KOPT-K1 (cell line): ENCODE measurements around the gene CLSTN2.

Experiments used
- H3K27ac ChIP-seq: fragments of 200-600 bp; sonication (generic); 2 replicates; pipeline ENCODE4 v1.5.1; 2016; ENCODE audit warnings: antibody characterized with exemption, mild to moderate bottlenecking, low read depth, low read length; ENCODE audit not compliant: poor library complexity, severe bottlenecking
- H3K36me3 ChIP-seq: fragments of 200-600 bp; sonication (generic); 2 replicates; pipeline ENCODE4 v1.5.1; 2017; ENCODE audit warnings: antibody characterized with exemption, mild to moderate bottlenecking, low read length, moderate library complexity; ENCODE audit not compliant: insufficient read depth
- H3K9me3 ChIP-seq: fragments of 200-600 bp; sonication (generic); 2 replicates; pipeline ENCODE4 v1.5.1; 2017; ENCODE audit warnings: antibody characterized with exemption, low read length, mild to moderate bottlenecking; ENCODE audit not compliant: insufficient read depth, poor library complexity, severe bottlenecking

Gene CLSTN2

DNA sequence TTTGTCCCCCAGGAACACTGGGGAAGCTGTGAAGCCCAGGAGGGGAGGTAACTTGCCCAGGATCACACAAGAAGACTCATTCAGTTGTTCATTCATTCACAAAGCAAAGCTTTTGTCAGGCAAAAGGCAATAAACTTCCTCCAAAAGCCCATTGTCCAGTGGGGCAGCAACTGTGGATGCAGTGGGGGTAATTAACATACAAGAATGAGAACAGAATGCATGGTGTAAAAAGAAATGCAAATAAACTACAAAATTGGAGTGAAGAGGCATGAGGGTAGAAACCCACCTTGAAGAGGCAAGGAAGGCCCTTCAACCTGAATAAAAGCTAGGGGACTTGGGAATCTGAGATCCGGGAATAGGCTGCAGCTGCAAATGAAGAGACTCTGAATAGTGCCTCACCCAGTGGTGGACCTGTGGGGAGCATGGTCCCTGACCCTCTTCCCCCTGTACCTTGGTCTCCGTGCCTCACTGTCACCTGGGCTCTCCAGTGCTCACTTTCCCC lies 363.6 kb downstream of the CLSTN2 start:
- no peaks in the 10 kb centered on the region for H3K9me3 ChIP-seq
- no peak overlapping the region for H3K27ac ChIP-seq
- no peaks in the 10 kb centered on the region for H3K36me3 ChIP-seq

DNA sequence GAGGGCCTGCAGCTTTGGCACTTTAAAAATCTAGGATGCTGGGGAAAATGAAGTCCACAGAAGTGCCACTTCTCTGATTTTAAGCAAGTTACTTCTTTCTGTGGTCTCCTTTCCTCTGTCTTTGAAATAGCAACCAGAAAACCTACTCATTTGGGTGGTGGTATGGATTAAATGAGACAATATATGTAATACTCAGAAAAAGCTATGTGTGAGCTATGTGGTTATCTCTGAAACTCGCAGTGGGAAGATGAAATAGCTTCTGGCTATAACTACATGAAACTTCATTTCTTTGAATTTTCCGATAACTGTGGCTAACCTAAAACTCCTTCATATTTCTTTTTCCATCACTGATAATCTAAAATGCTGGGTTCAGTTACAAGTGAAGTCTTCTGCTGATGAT lies 368.9 kb downstream of the CLSTN2 start:
- Histone ChIP-seq H3K27ac (no peak overlapping the region), H3K36me3 (no peaks in the 10 kb centered on the region), H3K9me3 (no peaks in the 10 kb centered on the region)

DNA sequence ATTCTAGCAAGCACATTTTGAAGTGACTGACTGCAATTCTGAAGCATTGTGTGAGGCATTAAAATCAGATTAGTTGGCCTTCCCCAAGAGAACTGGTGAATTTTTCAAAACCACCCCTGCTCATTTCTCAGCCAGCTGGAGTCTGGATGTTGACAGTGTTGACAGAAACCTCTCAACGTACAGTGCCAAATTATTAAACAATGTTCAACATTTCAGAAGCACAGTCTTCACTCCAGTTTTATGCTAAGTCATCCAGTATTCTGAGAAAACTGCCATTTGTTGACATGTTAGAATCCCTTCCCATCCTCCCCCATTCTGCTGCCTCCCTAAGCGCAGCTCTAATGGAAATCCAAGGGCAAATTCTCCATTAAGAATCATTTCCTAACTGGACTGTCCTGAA lies 373.6 kb downstream of the CLSTN2 start:
- no peaks in the 10 kb centered on the region for H3K9me3 ChIP-seq
- H3K36me3 ChIP-seq: no peaks in the 10 kb centered on the region
- no peak overlapping the region for H3K27ac ChIP-seq

DNA sequence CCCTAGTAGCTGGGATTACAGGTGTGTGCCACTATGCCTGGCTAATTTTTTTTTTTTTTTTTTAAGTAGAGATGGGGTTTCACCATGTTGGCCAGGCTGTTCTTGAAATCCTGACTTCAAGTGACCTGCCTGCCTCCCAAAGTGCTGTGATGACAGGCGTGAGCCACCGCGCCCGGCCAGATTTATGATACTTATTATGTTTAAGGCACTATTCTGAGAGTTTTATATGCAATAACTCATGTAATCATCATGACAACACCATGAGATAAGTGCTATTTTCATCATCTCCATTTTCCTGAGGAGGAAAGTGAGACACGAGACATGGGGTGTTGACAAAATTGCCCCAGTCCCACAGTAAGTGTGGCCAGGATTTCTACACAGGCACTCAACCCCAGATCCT lies 376.4 kb downstream of the CLSTN2 start:
- H3K27ac ChIP-seq: no peak overlapping the region

DNA sequence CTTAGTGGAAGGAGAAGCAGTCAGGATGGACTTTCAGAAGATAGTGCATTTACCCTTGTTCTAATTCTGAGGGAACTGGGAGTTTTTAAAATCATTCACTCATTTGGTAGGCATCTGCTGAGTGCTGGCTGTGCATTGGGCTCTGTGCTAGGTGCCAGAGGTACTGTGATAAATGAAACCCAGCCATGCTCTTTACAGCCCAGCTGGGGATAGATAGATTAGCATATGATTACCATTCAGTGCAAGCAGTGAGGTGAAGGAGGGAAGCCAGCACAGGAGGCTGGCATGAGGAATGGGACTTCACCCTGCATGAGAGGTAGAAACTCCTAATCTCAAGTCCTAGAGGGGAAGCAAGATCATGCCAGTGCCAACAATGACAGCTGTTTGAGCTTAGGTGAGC lies 381.0 kb downstream of the CLSTN2 start:
- Histone ChIP-seq H3K9me3 (no peaks in the 10 kb centered on the region), H3K36me3 (no peaks in the 10 kb centered on the region), H3K27ac (no peak overlapping the region)

More for the DNA sequence above, 376.4 kb downstream of the CLSTN2 start:
- no peaks in the 10 kb centered on the region for H3K36me3 ChIP-seq
- no peaks in the 10 kb centered on the region for H3K9me3 ChIP-seq

DNA sequence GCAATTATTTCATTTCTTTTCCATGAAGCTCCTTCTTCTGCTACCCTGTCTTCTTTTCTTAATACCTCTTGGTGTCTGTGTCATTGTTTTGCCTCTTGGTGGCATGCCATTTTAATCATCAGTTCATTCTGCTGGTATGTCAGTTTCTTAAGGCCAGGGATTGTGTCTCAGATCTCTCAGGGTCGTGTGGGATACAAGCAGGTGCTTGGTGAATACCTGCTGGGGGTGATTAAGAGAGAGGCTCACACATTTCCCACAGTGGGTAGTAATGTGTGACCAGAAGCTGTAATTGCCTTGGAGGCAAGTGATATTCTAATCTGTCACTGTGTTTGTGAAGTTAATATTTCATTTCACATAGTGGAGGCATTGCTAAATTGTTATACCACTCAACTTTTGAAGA lies 381.5 kb downstream of the CLSTN2 start:
- Histone ChIP-seq H3K36me3 (no peaks in the 10 kb centered on the region), H3K9me3 (no peaks in the 10 kb centered on the region), H3K27ac (no peak overlapping the region)

DNA sequence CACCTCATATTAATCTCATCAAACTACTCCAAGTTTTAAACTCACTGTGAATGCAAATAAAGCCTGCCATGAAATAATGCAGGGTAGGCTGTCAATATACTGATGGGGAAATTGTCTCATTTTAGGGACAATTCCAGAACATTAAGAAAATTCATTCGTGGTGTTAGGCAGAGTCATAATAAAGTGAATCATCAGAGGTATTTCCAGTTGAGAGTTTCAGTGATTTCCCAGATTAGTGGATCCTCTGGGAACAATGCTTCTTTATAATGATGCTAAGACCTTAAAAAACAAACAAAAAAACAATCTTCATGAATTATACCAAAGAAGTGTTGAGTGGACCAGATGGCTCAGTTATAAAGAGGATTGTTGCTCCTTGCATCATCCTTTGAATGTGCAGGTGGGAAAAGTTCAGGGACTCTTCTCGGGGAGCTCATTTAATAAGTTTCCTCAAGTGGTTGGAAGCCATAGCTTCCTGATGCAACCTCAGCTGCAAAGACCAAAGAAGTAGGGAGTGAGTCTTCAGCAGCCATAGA lies 381.9 kb downstream of the CLSTN2 start:
- Histone ChIP-seq H3K36me3 (no peaks in the 10 kb centered on the region), H3K9me3 (no peaks in the 10 kb centered on the region), H3K27ac (no peak overlapping the region)

DNA sequence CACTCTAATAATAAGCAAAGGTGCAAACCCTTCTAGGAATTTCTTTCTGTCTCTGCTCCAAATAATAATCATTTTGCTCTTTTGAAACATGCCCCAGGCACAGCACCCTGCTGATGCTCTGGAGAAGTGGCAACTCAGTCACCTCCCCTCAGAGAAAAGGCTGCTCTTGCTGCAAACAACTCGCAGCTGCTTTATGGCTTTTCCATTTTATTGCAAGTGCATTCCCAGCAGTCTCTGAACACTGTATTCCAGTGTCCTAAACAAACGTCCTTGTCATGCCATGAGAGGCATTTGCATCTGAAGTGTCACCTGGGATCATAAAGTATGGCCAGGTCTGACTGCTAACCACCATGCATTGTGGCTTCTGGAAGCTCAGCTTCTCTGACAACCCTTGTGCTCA lies 384.8 kb downstream of the CLSTN2 start:
- Histone ChIP-seq H3K9me3 (no peaks in the 10 kb centered on the region), H3K27ac (no peak overlapping the region), H3K36me3 (no peaks in the 10 kb centered on the region)

DNA sequence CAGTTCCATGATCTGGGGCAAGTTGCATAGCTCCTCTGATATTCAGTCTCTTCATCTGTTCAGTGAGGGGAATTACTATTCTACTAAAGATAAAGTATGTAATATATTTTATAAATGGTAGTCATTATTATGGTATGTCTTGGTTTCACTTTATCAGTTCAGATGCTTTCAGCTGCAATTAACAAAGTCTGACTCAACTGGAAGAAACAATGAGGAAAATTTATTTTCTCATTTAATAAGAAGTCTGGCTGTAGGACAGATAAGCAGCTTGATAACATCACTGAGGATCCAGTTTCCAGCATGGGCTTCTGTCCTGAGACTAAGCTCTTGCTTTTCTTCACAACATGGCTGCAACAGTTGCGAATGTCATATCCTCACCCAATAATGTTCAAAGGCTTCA lies 388.6 kb downstream of the CLSTN2 start:
- Histone ChIP-seq H3K27ac (no peak overlapping the region), H3K9me3 (no peaks in the 10 kb centered on the region), H3K36me3 (no peaks in the 10 kb centered on the region)

DNA sequence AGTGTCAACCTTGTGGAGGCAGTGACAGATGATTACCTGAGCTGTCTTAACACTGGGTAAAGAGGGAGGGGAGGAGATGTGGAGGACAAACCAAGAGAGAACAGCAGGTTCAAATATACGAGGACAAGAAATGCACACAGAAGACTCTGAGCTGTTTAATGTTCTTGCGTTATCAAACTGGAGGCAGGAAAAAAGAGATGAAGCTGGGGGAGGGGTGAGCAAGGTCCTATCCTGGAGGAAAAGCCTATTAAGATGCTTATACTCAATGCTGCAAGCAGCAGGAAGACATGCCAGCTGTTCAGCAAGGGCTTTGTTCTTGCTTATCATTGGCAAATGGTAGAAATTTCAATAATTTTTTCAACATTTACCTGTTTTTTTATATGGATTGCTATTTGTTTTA lies 397.1 kb downstream of the CLSTN2 start:
- Histone ChIP-seq H3K9me3 (no peaks in the 10 kb centered on the region), H3K36me3 (no peaks in the 10 kb centered on the region), H3K27ac (no peak overlapping the region)

DNA sequence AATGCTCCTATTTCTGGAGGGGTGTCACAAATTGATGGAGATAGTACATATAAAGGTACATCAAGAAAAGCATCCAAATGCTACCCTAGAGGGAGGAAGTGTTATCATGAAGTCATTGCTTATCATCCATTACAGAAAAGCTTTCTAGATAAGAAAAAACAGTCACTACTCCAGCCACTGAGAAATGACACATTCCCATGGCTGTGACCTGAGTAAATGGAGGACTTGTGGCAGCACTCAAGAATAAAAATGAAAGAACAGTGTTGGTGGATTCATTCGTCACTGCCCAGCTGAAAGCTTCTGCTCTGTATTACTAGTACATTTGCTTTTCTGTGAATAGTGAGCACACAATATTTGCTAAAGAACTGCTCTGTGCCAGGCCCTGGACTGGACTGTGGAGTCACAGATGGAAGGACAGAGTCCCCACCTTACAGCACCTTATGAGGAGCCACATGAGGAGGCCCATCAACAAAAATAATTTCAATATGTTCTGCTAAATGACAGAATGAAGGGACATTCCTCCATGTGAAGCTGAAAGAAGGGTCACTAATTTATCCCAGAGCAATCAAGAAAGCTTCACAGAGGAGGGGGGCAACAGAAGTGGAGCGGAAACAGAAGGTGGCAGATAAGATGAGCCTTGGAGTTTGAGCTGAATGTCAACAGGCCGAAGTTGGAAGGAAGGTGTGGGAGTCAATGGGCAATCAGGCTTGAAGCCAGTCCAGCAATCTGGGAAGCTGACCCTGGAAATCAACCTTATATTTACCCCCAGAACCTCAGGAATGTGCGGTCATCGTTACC lies 399.3 kb downstream of the CLSTN2 start:
- Histone ChIP-seq H3K27ac (no peak overlapping the region), H3K36me3 (no peaks in the 10 kb centered on the region), H3K9me3 (no peaks in the 10 kb centered on the region)

DNA sequence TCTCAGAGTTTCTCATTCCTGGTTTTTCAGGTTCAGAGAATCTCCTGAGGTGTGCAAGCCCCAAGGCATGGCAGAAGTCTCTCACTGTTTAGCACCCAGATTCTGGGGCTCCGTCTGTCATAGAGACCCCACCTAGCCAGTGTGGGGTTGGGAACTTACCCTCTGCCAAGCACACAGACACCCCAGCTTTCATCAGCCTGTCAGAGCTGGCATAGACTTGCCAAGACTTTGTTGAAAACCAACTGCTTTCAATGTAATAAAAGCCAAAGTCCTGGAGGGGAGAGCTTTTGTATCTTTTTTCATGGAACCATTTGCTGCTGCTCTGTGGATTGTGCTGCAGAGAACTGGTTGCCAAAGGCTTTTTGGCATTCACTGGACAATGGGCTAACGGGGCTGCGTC lies 401.5 kb downstream of the CLSTN2 start:
- H3K36me3 ChIP-seq: no peaks in the 10 kb centered on the region
- no peak overlapping the region for H3K27ac ChIP-seq
- no peaks in the 10 kb centered on the region for H3K9me3 ChIP-seq

DNA sequence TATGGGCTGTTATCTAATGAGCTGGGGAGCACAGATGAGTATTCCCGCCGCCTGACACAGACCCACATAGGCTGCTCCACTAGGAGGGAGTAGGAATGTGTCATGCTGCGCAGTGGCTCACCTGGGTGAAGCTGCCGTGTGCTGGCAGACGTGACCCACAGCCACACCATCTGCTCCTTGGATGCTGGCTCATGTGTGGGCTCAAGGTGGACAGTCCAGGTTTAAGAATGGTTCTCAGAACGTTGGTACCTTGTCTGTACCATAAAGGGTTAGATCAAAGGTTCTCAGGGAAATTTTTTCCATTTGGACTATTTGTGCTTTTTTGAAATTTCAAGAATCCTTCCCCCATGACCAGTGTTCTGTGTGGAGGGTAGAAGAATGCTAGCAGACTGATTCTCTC lies 403.9 kb downstream of the CLSTN2 start:
- no peaks in the 10 kb centered on the region for H3K9me3 ChIP-seq
- H3K27ac ChIP-seq: no peak overlapping the region

DNA sequence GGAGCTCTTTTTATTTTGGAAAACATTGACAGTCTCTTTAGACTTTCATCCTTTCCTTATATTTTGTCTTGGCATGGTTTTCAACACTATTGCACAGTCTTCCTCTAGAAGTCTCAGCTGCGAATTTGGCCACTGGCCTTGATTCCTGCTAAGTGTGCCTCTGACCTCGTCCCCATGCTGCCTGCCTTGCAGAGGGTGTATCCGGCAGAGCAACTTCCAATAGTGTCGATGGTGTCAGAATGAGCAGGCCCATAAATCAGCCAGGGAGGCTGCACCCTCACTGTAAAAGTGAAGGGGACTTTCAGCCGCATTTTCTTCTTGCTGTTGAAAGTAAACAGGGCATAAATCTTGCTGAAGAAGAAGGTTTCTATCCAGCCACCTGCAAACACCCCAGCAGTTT lies 406.2 kb downstream of the CLSTN2 start:
- Histone ChIP-seq H3K27ac (no peak overlapping the region), H3K36me3 (no peaks in the 10 kb centered on the region), H3K9me3 (no peaks in the 10 kb centered on the region)

More for the DNA sequence above, 403.9 kb downstream of the CLSTN2 start:
- H3K36me3 ChIP-seq: no peaks in the 10 kb centered on the region

DNA sequence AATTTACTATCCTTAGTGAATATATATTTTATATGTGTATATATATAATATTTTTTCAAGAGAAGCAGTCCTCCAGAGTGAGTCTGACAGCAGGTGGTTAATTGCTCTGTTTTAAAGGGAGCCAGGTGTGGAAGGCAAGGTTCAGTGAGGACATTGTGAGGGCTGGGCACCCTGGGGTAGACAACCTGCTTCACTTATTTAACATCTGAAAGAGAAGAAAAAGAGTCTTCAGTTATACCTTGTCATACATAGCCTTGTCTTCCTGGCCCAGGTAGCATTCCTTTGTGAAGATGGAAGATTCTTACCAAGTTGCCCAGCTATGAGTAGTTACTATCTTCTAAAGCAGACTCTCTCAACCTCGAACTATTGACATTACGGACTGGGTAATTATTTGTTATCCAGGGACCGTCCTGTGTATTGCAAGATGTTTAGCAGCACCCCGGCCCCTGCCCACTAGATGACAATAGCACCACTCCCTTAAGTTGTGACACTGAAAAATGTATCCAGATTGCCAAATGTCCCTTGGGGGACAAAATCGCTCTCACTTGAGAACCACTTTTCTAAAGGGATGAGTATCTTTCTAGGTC lies 406.9 kb downstream of the CLSTN2 start:
- Histone ChIP-seq H3K36me3 (no peaks in the 10 kb centered on the region), H3K27ac (no peak overlapping the region), H3K9me3 (no peaks in the 10 kb centered on the region)

DNA sequence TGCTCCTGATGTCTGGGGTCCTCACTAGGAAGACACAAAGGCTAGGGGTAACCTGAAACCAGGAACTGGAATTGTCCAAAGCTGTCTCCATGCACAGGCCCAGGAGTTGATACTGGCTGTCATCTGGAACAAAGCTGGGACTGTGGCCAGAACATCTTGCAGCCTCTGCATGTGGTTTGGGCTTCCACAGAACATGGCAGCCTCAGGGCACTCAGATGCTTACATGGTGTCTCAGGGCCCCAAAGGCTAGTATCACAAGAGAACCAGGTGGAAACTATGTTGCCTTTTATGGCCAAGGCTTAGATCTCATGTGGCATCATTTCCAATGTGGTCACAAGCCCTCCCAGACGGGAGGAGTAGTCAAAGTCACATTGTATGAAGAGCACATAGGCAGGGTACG lies 407.7 kb downstream of the CLSTN2 start:
- no peak overlapping the region for H3K27ac ChIP-seq

More for the DNA sequence above, 407.7 kb downstream of the CLSTN2 start:
- H3K36me3 ChIP-seq: no peaks in the 10 kb centered on the region
- no peaks in the 10 kb centered on the region for H3K9me3 ChIP-seq
